Tibial nerve (tissue), 3 donors: Measurements from ENCODE around the gene ZNRF3.

Experiments used
- CTCF ChIP-seq, 5 experiments: fragments of 200-600 bp in 3 of 5; fragments of 450-650 bp in 2 of 5; sonication (generic) in 3 of 5; IDR thresholded peaks; one replicate each; pipeline ENCODE4 v1.5.1; 2016 to 2019; ENCODE audit warnings: antibody characterized with exemption in 5 of 5, mild to moderate bottlenecking in 3 of 5, moderate library complexity in 2 of 5
- POLR2A ChIP-seq, 2 donors: fragments of 450-650 bp; IDR thresholded peaks; one replicate each; pipeline ENCODE4 v1.6.1; 2017; ENCODE audit warnings: antibody characterized with exemption in 2 of 2, mild to moderate bottlenecking in 2 of 2, moderate library complexity in 2 of 2

DNA sequence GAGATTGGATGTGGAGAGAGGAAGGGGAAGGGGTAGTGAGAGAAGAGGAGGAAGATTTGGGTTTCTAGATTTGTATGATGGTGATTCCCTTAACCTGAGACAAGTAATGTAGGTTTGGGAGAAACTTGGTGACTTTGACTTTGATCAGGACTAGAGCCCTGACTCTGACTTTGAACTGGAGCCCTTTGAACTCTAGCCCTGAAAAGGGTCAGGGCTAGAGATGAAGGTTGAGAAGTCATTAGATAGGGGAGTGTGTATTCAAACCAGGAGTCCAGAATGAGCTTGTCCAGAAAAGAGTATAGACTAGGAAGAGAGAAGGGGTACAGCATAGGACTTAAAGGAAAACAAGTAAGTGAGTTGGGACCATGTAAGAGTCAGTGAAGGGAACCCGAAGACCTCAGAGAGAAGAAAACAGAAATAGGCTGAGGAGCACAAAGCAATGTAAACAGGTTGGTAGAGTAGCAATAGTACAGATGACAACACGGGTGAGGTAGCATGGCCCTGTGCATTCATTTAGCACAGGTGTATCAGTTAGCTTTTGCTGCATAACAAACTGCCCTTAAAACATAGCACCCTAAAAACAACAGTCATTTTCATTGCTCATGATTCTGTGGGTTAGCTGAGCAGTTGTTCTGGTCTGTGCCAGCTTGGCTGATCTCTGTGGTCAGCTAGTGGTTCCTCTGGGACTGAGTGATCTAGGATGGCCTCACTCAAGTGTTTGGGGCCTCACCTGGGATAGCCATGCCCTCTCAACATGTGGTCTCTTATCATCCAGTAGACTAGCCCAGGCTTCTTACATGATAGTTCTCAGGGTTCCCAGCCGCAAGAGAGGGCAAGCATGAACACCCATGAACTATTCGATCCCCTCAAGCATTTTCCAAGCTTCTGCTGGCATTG is 135.2 kb downstream of the ZNRF3 start:
- TF ChIP-seq POLR2A (IDR thresholded peaks at IDR 0.05) = no peak
- no peak for TF ChIP-seq CTCF (IDR thresholded peaks at IDR 0.05)
